Measurements from ENCODE around the gene SIX1.

DNA sequence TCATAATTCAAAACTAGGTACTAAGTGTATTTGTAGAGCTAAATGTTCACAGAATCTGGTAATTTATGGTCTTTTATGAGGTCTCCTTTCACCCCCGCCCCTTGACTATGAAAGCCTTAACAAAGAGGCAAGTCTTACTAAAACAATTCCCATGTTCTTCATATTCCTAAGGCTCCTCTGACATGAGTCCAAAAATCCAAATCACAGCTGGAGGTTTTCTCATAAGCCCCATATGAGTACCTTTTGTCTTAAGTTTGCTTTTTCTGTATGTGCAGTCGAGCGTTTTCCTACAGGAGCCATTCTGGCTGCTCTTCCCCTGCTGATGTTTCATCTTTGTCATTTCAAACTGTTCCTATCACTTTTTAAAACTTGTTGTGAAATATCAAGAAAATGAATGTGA is 55.2 kb downstream of the SIX1 start:
- TF ChIP-seq, protein P1, sequence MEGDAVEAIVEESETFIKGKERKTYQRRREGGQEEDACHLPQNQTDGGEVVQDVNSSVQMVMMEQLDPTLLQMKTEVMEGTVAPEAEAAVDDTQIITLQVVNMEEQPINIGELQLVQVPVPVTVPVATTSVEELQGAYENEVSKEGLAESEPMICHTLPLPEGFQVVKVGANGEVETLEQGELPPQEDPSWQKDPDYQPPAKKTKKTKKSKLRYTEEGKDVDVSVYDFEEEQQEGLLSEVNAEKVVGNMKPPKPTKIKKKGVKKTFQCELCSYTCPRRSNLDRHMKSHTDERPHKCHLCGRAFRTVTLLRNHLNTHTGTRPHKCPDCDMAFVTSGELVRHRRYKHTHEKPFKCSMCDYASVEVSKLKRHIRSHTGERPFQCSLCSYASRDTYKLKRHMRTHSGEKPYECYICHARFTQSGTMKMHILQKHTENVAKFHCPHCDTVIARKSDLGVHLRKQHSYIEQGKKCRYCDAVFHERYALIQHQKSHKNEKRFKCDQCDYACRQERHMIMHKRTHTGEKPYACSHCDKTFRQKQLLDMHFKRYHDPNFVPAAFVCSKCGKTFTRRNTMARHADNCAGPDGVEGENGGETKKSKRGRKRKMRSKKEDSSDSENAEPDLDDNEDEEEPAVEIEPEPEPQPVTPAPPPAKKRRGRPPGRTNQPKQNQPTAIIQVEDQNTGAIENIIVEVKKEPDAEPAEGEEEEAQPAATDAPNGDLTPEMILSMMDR (IDR thresholded peaks at IDR 0.05; ENCODE audit: low read depth, low read length, poor library complexity, severe bottlenecking), result no peak
- no peak for TF ChIP-seq EZH2phosphoT487 (IDR thresholded peaks at IDR 0.05; ENCODE audit: borderline replicate concordance, low read length)

Data from DOHH2 (cell line).